ENCODE results near the gene TFF3. TPM values are rescaled to one million over a fixed set of nuclear protein-coding genes. Genes with fewer than 3 reads are reported as not detected.

TFF3 gene, protein sequence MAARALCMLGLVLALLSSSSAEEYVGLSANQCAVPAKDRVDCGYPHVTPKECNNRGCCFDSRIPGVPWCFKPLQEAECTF
- not detected for polyA plus RNA-seq (2013, experiment 1 of 2; ENCODE audit: insufficient read length)
- not detected for polyA plus RNA-seq (2013, experiment 2 of 2; ENCODE audit: insufficient read length)

DNA sequence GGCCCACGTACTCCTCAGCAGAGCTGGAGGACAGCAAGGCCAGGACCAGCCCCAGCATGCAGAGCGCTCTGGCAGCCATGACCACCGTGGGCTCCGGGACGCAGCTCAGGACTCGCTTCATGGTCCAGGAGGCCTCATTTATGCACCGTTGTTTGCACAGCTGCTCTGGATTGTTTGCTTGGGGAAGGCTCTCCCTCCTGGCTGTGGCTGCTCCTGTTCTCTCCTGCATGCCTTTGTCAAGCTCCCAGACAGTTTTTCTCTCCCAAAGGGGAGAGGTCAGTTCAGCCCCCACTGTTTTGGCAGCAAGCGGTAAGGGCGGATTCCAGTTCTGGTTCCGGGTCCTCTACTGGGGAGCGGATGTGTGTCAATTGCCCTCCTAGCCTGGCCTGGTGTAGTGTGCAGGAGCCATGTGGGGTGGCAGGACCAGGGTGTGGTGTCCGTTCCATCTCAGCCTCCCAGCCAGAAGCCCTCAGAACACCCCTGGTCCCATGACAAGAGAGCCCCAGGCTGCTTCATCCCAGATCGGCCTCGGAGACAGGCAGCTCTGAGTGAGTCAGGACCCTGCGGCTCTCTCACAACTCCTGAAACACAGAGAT, at the start of gene TFF3:
Gene TFF3 (minus strand): TSS at position 114 of the 596 bp plus-strand sequence. CDS start 35 bp downstream, at position 79.
- no peak for DNase-seq

- no peak for DNase-seq
These were observed 49.2 kb upstream of the TFF3 start for GRCh38 chr21:42364304-42364865.

GRCh38 chr21:42363312-42363711, 48.1 kb upstream of the TFF3 start:
- no peak for DNase-seq

GRCh38 chr21:42362700-42363099, 47.5 kb upstream of the TFF3 start:
- no peak for DNase-seq

DNA sequence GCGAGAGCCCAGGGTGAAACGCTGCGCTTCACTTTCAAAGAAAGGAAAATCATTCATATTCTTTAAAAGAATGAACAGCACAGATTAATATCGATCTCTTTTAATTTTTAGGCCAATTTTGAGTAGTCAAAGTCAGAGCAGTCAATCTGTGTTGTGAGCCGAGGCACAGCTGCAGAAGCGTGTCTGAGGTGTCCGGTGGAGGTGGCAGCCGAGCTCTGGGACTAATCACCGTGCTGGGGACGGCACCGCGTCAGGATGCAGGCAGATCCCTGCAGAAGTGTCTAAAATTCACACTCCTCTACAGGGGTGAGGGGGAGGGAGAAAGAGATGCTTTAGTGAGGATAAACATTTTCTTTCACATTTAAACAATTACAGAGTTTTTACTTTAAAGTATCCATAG, 47.0 kb upstream of the TFF3 start:
- DNase-seq = no peak

GRCh38 chr21:42361286-42361685, 46.1 kb upstream of the TFF3 start:
- no peak for DNase-seq

DNA sequence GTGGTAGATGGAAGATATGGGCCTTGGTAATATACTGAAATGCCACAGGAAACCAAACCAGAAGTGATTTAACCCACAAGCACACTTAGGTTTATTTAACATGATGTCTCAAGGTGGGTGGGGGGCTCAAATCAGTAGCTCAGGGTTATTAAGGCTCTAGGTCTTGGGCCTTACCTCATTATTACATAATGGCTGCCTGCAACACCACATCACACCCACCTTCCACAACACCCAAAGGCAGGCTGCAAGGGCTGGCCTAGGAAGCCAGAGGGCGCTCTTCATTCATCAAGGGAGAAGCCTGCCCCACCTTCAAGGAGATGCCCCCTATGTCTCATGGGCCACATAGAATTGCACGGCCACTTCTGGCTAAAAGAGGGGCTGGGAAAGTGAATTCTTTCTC, 45.1 kb upstream of the TFF3 start:
- DNase-seq = no peak

- no peak for DNase-seq
These were observed 43.7 kb upstream of the TFF3 start for GRCh38 chr21:42358937-42359336.

- DNase-seq = no peak
These were observed 43.1 kb upstream of the TFF3 start for GRCh38 chr21:42358261-42358660.

- DNase-seq = no peak
These were observed 42.1 kb upstream of the TFF3 start for GRCh38 chr21:42357307-42357706.

DNA sequence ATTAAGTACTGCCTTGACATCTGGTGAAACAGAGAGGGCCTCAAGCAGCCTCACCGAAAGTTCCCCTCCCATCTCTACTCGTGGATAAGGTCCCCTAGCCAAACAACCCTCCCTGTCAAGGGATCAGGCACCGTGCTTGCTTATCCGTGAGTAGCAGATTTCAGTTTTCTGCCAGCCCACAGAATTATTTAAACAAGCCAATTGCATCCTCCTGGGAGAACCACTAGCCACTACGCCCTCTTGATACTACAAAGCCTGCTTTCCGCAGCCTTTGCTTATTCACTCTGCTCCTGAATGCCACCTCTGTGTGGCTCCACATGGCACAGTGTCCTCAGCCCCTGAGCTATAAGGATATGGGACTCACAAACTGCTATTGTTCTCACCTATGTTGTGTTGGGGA, 41.4 kb upstream of the TFF3 start:
- DNase-seq = no peak

DNA sequence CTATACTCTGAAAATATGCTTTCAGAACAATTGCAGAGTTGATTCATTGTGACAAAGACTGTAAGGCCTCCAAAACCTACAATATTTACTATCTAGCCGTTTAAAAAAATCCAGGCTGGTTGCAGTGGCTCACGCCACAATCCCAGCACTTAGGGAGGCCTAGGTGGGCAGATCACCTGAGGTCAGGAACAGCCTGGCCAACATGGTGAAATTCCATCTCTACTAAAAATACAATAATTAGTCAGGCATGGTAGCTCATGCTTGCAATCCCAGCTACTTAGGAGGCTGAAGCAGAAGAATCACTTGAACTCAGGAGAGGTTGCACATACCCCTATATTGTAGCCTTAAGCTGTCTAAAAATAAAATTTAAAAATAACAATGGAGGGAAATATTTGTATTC, 40.8 kb upstream of the TFF3 start:
- DNase-seq = no peak

GRCh38 chr21:42353623-42354022, 38.4 kb upstream of the TFF3 start:
- no peak for DNase-seq

- DNase-seq = no peak
These were observed 37.4 kb upstream of the TFF3 start for GRCh38 chr21:42352441-42353095.

DNA sequence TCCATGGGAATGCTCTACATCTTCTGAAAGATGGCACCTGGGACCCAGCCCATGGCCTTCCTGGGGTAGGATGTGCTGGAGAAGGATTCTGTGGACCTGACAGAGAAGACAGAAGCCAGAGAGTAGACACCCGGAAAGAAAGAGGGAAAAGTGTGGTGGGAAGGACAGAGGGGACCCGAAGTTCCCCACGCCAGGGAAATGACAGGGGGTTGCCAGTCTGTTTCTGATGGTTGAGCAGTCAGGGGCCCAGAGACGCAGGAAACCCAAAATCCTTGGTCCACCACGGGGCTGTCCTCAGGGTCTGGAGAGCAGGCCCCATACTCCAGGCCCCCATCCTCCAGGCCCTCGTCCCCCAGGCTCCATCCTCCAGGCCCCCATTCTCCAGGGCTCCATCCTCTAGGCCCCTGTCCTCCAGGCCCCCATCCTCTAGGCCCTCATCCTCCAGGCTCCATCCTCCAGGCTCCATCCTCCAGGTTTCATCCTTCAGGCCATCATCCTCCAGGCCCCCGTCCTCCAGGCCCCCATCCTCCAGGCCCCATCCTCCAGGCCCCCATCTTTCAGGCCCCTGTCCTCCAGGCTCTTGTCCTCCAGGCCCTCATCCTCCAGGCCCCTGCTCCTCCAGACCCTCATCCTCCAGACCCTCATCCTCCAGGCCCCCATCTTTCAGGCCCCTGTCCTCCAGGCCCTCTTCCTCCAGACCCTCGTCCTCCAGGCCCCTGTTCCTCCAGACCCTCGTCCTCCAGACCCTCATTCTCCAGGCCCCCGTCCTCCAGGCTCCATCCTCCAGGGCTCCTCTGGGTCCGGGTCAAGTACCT, 36.6 kb upstream of the TFF3 start:
- no peak for DNase-seq

DNA sequence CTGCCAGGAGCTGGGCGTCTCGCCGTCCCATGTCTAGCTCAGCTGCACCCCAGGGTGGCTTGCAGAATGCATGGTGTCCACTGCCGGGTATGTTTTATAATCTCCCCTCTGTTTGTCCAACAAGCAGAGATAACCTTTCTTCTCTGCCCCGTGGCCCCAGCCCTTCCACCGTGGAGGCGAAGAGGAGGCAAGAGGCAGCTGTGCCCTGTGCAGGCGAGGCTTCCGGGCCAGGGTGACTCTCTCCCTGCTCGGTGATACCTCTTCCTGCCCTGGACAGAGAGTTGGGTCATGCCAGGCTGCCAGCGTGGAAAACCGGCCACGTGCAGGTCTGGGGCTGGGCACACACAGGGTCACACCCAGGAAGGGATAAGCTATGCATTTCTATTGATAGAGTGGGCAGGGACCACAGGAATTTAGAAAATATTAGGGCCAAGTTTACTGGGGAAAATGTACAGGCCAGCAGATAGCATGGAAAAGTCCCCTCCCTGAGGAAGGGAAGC, 35.8 kb upstream of the TFF3 start, which contains the start of gene TFF2:
Gene TFF2 (minus strand): TSS at position 68 of the 500 bp plus-strand sequence. CDS start 37 bp downstream, at position 31.
- no peak for DNase-seq

- DNase-seq = no peak
These were observed 35.2 kb upstream of the TFF3 start for GRCh38 chr21:42350318-42350910.

DNA sequence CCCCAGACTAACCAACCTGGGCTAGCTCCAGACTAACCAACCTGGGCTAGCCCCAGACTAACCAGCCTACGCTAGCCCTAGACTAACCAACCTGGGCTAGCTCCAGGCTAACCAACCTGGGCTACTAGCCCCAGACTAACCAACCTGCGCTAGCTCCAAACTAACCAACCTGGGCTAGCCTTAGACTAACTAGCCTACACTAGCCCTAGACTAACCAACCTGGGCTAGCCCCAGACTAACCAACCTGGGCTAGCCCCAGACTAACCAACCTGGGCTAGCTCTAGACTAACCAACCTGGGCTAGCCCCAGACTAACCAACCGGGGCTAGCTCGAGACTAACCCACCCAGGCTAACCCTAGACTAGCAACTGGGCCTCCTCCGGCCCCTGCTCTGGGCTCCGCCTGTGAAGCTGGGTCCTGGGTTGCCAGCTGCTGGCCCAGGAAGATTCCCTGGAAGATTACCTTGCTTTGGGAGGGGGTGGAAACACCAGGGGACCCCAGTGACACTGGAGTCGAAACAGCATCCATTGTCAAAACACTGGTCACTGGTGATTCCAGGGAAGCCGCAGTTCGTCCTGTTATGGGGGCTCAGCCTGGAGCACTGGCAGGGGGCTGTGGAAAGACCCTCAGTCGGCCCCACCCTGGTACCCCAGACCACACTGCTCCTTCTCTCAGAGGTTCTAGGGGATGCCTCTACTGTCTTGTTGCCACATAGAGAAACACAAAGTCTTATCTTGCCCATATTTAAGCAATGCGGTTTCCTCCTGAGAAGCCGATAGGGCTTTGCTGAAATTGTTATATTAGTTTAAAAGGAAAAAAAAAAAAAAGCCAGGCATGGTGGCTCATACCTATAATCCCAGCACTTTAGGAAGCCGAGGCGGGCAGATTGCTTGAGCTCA, 34.5 kb upstream of the TFF3 start:
- DNase-seq = no peak

DNA sequence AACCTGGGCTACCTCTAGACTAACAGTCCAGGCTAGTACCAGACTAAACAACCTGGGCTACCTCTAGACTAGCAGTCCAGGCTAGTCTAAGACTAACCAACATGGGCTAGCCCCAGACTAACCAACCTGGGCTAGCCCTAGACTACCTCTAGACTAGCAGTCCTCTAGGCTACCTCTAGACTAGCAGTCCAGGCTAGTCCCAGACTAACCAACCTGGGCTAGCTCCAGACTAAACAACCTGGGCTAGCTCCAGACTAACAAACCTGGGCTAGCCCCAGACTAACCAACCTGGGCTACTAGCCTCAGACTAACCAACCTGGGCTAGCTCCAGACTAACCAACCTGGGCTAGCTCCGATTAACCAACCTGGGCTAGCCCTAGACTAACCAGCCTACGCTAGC, 33.6 kb upstream of the TFF3 start:
- no peak for DNase-seq

- DNase-seq = no peak
These were observed 32.6 kb upstream of the TFF3 start for GRCh38 chr21:42347601-42348327.

Data from fibroblast of skin of scalp (primary cell).